NCI-H345 treated with DMSO at 0.1 percent for 48 hours (cell line): ENCODE data around the gene SEH1L.
"Not testable (repeated sequence)": the region's sequence is repeated elsewhere in the genome, so short reads cannot be mapped to it uniquely, and the experiment has no call there.

Experiments used
- DNase-seq: peaks from one replicate; lab custom pipeline; 2025; ENCODE audit not compliant: unreplicated experiment; lab: John Stamatoyannopoulos, UW

SEH1L gene

GRCh38 chr18:12995424-12995823, 47.6 kb downstream of the SEH1L start:
- DNase-seq, result no peak

GRCh38 chr18:12995952-12996477, 48.2 kb downstream of the SEH1L start:
- DNase-seq, result no peak

GRCh38 chr18:12996661-12997292, 49.0 kb downstream of the SEH1L start:
- no peak for DNase-seq

GRCh38 chr18:12997330-12997729, 49.5 kb downstream of the SEH1L start:
- DNase-seq, result not testable (repeated sequence)

- no peak for DNase-seq
Observed at GRCh38 chr18:12998332-12999060, 50.7 kb downstream of the SEH1L start.

GRCh38 chr18:13003466-13003896, 55.7 kb downstream of the SEH1L start:
- DNase-seq, result no peak

GRCh38 chr18:13004396-13004795, 56.6 kb downstream of the SEH1L start:
- no peak for DNase-seq

- no peak for DNase-seq
Observed at GRCh38 chr18:13005289-13005688, 57.5 kb downstream of the SEH1L start.

GRCh38 chr18:13006531-13007247, 58.9 kb downstream of the SEH1L start:
- no peak for DNase-seq

GRCh38 chr18:13007248-13007560, 59.4 kb downstream of the SEH1L start:
- no peak for DNase-seq

- DNase-seq, result no peak
Observed at GRCh38 chr18:13011719-13012118, 63.9 kb downstream of the SEH1L start.

- DNase-seq, result no peak
Observed at GRCh38 chr18:13014232-13014631, 66.4 kb downstream of the SEH1L start.

- no peak for DNase-seq
Observed at GRCh38 chr18:13014818-13015217, 67.0 kb downstream of the SEH1L start.

GRCh38 chr18:13017247-13017875, 69.5 kb downstream of the SEH1L start:
- no peak for DNase-seq

- DNase-seq, result no peak
Observed at GRCh38 chr18:13018374-13018773, 70.6 kb downstream of the SEH1L start.

GRCh38 chr18:13019301-13019700, 71.5 kb downstream of the SEH1L start:
- no peak for DNase-seq

GRCh38 chr18:13022644-13023043, 74.8 kb downstream of the SEH1L start:
- DNase-seq, result no peak

GRCh38 chr18:13025233-13025632, 77.4 kb downstream of the SEH1L start:
- DNase-seq, result no peak

- no peak for DNase-seq
Observed at GRCh38 chr18:13026583-13027270, 78.9 kb downstream of the SEH1L start.

- no peak for DNase-seq
Observed at GRCh38 chr18:13028869-13029268, 81.1 kb downstream of the SEH1L start.

GRCh38 chr18:13032173-13032572, 84.4 kb downstream of the SEH1L start:
- no peak for DNase-seq
